Measurements from ENCODE around the gene DMXL1. TPM values are rescaled to one million over a fixed set of nuclear protein-coding genes. Genes with fewer than 3 reads are reported as not detected.

Gene DMXL1
- total and polyA plus RNA-seq, 2 experiments from 2014 or later = 28.4 to 41.7 TPM

GRCh38 chr5:119273391-119273839 is 202.5 kb downstream of the DMXL1 start:
- Histone ChIP-seq H3K27ac (ENCODE audit: low read depth) (no peak overlapping the region), H3F3A (replicated peaks; ENCODE audit: low read depth) (no peaks in the 10 kb centered on the region), H3K27me3 (ENCODE audit: insufficient read depth) (peaks cover 13% of the 10 kb centered on the region), H3K79me2 (replicated peaks; ENCODE audit: insufficient read depth) (no peaks in the 10 kb centered on the region; the same call in 1 of the 2 replicates), H3K4me3 (no peak overlapping the region), H3K4me1 (ENCODE audit: insufficient read depth) (peaks cover 16% of the 10 kb centered on the region), H2AFZ (no peak overlapping the region), H4K20me1 (replicated peaks; ENCODE audit: insufficient read depth) (no peaks in the 10 kb centered on the region), H3K9me2 (ENCODE audit: insufficient read depth) (no peaks in the 10 kb centered on the region), H3K36me3 (ENCODE audit: insufficient read depth) (no peaks in the 10 kb centered on the region), H3K4me2 (no peak overlapping the region)
- ATAC-seq (no peak), DNase-seq (ENCODE audit: low spot score) (no peak)
- H3K27ac Mint-ChIP-seq = 0 out of 2 replicates have a peak overlapping the region, but pooled peaks have one; percentile 42
- H3K4me3 Mint-ChIP-seq = no peak overlapping the region
- H3K36me3 Mint-ChIP-seq (ENCODE audit: low read depth) = no peaks in the 10 kb centered on the region
- peaks cover 14% of the 10 kb centered on the region for H3K27me3 Mint-ChIP-seq (ENCODE audit: insufficient read depth, low read depth, poor library complexity)
- no peak for TF ChIP-seq CTCF (conservative IDR thresholded peaks at IDR 0.05; ENCODE audit: low read depth in 2 of 2)
- TF ChIP-seq ZNF331 (CRISPR knock-in tag; IDR thresholded peaks at IDR 0.05; ENCODE audit: low read depth) = no peak
- TF ChIP-seq EZH2 (IDR thresholded peaks at IDR 0.05; ENCODE audit: low read depth, unreplicated experiment) = no peak
- TF ChIP-seq ZNF462 (CRISPR knock-in tag; IDR thresholded peaks at IDR 0.05) = no peak
- no peak for TF ChIP-seq NANOG (IDR thresholded peaks at IDR 0.05; ENCODE audit: borderline replicate concordance)
- TF ChIP-seq EZH2phosphoT487 (IDR thresholded peaks at IDR 0.05; ENCODE audit: unreplicated experiment) = no peak
- TF ChIP-seq STAT1 (IDR thresholded peaks at IDR 0.05; ENCODE audit: unreplicated experiment) = no peak
- H3K4me1 Mint-ChIP-seq = peaks cover 26% of the 10 kb centered on the region
- H3K9me3 Mint-ChIP-seq = no peaks in the 10 kb centered on the region
